ENCODE results near the gene CLCA1. TPM values are rescaled to one million over a fixed set of nuclear protein-coding genes. Genes with fewer than 3 reads are reported as not detected.

Gene CLCA1
- total and polyA plus RNA-seq, 10 of the 15 experiments (the other 5 are each of a cell fraction or from before 2014, with no cell fraction given) = 0.13 TPM; not detected in 9

DNA sequence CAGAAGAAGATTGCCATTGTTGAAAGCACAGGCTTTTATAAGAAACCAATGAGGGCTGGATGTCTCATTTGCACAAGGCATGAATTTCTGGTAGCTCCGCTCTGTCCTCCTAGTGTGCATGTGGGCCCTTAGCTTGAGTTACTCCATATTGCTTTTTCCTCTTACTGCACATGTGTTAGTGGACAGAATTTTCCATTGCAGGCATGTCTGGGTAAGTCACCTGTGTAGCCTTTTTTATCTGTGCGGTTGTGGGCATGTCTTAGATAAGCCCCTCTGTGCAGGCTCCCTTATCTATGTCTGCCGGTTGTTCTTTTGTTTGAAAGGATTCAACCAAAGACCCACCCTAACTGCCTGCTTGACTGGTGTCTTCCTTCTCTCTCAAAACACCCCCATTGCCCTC, 7.2 kb upstream of the CLCA1 start (continued):
- TF ChIP-seq CHD1 (IDR thresholded peaks at IDR 0.05; ENCODE audit: low read depth, low read length) (no peak), PML (IDR thresholded peaks at IDR 0.05; ENCODE audit: low read length) (no peak), MTA2 (IDR thresholded peaks at IDR 0.05; ENCODE audit: low read depth) (no peak), ASH2L (IDR thresholded peaks at IDR 0.05; ENCODE audit: borderline replicate concordance, low read depth) (no peak)

- no peaks in the 10 kb centered on the region for H4K20me1 ChIP-seq (ENCODE audit: control insufficient read depth, insufficient read depth)
- intact Hi-C loops (cut with micrococcal nuclease; ENCODE audit: unreplicated experiment) (no loop called here), in situ Hi-C loops (cut with MboI) (no loop called here)
- H3K4me3 ChIP-seq = no peak overlapping the region
- H3K79me2 ChIP-seq (ENCODE audit: control insufficient read depth, insufficient read depth, low read length) = no peaks in the 10 kb centered on the region
- ChIA-PET RAD21 (ENCODE audit: unreplicated experiment) (no interaction called here), POLR2A (no interaction called here), CTCF (interaction anchor here (0.7 to 2.1 kb wide), 2 partner anchors 8 to 326 kb away, joined by 3 to 7 read pairs; no protein-coding TSS in a partner anchor), SMC1A (ENCODE audit: uncharacterized antibody, unreplicated experiment) (no interaction called here)
- 28% methylated on average over 1 of the region's 1 CpG for WGBS (ENCODE audit: insufficient coverage, insufficient replicate concordance, low lambda C conversion rate, missing lambda C conversion rate)
- no peaks in the 10 kb centered on the region for H3K9me3 ChIP-seq (replicated peaks; ENCODE audit: control insufficient read depth, insufficient read depth, low read length)
- H3K4me2 ChIP-seq (ENCODE audit: control insufficient read depth, insufficient read depth) = no peak overlapping the region
- no peak overlapping the region for H2AFZ ChIP-seq (ENCODE audit: control insufficient read depth, low read depth, low read length)
- H3K27me3 ChIP-seq (replicated peaks in 1 of 2; ENCODE audit: control insufficient read depth in 2 of 2, insufficient read depth in 2 of 2, low read length in 1 of 2) = no peaks in the 10 kb centered on the region; a peak in 1 of 4 replicates
- TF ChIP-seq CHD2 (IDR thresholded peaks at IDR 0.05; ENCODE audit: borderline replicate concordance, low read depth, low read length) (no peak), CEBPZ (IDR thresholded peaks at IDR 0.05; ENCODE audit: low read depth, low read length) (no peak), PAX8 (IDR thresholded peaks at IDR 0.05) (no peak), MEF2A (IDR thresholded peaks at IDR 0.05; ENCODE audit: insufficient read depth, low read depth, low read length) (no peak), SMAD1 (IDR thresholded peaks at IDR 0.05; ENCODE audit: low read depth, partially characterized antibody) (no peak), RBBP5 (conservative IDR thresholded peaks at IDR 0.05) (no peak), PBX3 (IDR thresholded peaks at IDR 0.05; ENCODE audit: insufficient replicate concordance, low read depth, low read length) (no peak)
- ATAC-seq = no peak
- no TSS peak for BruUV-seq (replicated peaks)
- no peak overlapping the region for H3K9ac ChIP-seq (ENCODE audit: control insufficient read depth, insufficient read depth, low read length)
- no peaks in the 10 kb centered on the region for H3K36me3 ChIP-seq (ENCODE audit: control insufficient read depth in 2 of 2, insufficient read depth in 2 of 2, low read length in 1 of 2)
- DNase-seq (ENCODE audit: low read depth, low spot score) = no peak
- H3K27ac ChIP-seq (ENCODE audit: control insufficient read depth, insufficient read depth) = no peak overlapping the region
- no peaks in the 10 kb centered on the region for H3K4me1 ChIP-seq (ENCODE audit: control insufficient read depth, insufficient read depth, low read length)
- no peak for FAIRE-seq
Observed at GRCh38 chr1:86464819-86465218, 3.9 kb upstream of the CLCA1 start.

Measured in GM12878 (cell line).